HAP-1 (cell line): ENCODE results near the gene ESRP2.

Source experiments
- DNase-seq, 2 experiments: peaks; one replicate each; pipeline ENCODE4 v3.0.0-alpha.2; 2016 to 2020; ENCODE audit warnings: low spot score in 2 of 2
- H3K27me3 ChIP-seq: fragments of 250-450 bp; sonication (Bioruptor Pico); 2 replicates; pipeline ENCODE4 v1.5.1; 2020; ENCODE audit warnings: low read depth, mild to moderate bottlenecking, moderate library complexity
- H3K36me3 ChIP-seq: fragments of 250-450 bp; sonication (Bioruptor Pico); replicated peaks from 2 replicates; pipeline ENCODE4 v1.5.1; 2020; ENCODE audit warnings: mild to moderate bottlenecking
- H3K4me1 ChIP-seq: fragments of 250-450 bp; sonication (Bioruptor Pico); 2 replicates; pipeline ENCODE4 v1.5.1; 2020; ENCODE audit warnings: mild to moderate bottlenecking
- H3K4me3 ChIP-seq: fragments of 250-450 bp; sonication (Bioruptor Pico); 2 replicates; pipeline ENCODE4 v1.5.1; 2020; ENCODE audit warnings: mild to moderate bottlenecking, moderate library complexity
- H3K9me3 ChIP-seq: fragments of 250-450 bp; sonication (Bioruptor Pico); 2 replicates; pipeline ENCODE4 v1.5.1; 2020; ENCODE audit warnings: mild to moderate bottlenecking, moderate library complexity
- in situ Hi-C: fragments of 300-500 bp; cut with MboI; formaldehyde crosslinking; loops from 3 replicates; pipeline ENCODE4 v1.14.3; 2020; ENCODE audit warnings: low sequenced_read_pairs, inconsistent platforms, mixed read lengths

Gene ESRP2

DNA sequence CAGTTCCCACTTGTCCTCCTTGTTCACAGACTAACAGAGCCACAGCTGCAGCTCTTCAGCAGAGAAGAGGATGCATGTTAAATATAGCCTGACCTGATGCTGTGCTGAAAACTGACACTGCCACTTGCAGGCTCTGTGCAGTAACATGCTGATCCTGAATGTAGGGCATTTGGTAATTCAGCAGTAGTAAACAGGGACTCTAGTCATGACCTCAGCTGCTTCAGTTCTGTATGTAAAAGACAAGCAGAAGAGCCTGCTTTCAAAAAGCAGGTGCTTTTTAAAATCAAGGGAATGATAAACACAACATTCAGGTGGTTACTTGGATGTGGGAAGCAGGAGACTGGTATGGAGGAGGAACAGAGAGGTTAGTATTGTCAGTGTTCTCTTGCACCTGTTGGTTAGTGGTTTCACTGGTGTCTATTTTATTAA is 33.8 kb downstream of the ESRP2 start:
- no peak for DNase-seq
- no peaks in the 10 kb centered on the region for H3K36me3 ChIP-seq
- no peaks in the 10 kb centered on the region for H3K4me1 ChIP-seq
- no peak overlapping the region for H3K4me3 ChIP-seq
- in situ Hi-C loops, result no loop called here
- H3K9me3 ChIP-seq, result no peaks in the 10 kb centered on the region
- H3K27me3 ChIP-seq, result no peaks in the 10 kb centered on the region

DNA sequence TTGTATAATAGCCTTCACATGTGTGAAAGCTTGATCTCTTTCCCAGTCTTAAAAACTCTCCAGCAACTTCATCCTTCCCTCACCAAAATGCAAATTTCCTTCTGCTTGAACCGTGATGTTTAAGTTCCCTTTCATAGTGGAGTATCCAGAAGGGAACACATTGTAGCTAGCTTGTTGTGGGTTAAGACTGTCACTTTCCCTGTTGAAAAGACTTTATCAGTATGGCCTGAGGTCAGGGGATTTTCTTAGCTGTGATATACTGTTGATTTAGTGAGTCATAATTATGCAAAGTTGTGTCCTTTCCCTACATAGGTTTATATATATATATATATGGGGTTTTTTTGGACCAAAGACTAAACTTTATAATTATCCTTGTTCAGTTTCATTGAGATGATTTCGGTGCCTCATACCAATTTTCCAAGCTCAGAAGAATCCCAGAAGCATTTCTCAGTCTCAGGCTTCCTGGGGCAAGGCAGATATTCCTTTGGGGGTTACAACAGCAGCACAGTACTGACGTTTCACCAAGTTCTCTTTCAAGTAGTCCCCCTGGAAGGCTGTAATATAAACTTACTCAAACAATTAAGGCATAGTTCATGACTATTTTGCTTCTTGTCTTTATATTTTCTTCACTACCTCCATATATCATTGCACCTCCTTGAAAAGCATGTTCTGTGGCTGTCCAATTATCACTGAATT is 35.7 kb downstream of the ESRP2 start:
- DNase-seq, result no peak
- Histone ChIP-seq H3K9me3 (no peaks in the 10 kb centered on the region), H3K36me3 (no peaks in the 10 kb centered on the region), H3K4me1 (no peaks in the 10 kb centered on the region), H3K27me3 (no peaks in the 10 kb centered on the region), H3K4me3 (no peak overlapping the region)
- in situ Hi-C loops, result no loop called here

GRCh38 chr16:68197250-68197649 is 38.7 kb downstream of the ESRP2 start:
- Histone ChIP-seq H3K36me3 (no peaks in the 10 kb centered on the region), H3K9me3 (no peaks in the 10 kb centered on the region), H3K27me3 (no peaks in the 10 kb centered on the region), H3K4me3 (no peak overlapping the region), H3K4me1 (no peaks in the 10 kb centered on the region)
- DNase-seq, result no peak
- in situ Hi-C loops, result no loop called here

- Histone ChIP-seq H3K36me3 (peaks cover 14% of the 10 kb centered on the region), H3K4me1 (no peaks in the 10 kb centered on the region), H3K27me3 (no peaks in the 10 kb centered on the region), H3K4me3 (no peak overlapping the region), H3K9me3 (no peaks in the 10 kb centered on the region)
- no peak for DNase-seq
- in situ Hi-C loops, result no loop called here
Measured at GRCh38 chr16:68194251-68194650, 41.7 kb downstream of the ESRP2 start.

DNA sequence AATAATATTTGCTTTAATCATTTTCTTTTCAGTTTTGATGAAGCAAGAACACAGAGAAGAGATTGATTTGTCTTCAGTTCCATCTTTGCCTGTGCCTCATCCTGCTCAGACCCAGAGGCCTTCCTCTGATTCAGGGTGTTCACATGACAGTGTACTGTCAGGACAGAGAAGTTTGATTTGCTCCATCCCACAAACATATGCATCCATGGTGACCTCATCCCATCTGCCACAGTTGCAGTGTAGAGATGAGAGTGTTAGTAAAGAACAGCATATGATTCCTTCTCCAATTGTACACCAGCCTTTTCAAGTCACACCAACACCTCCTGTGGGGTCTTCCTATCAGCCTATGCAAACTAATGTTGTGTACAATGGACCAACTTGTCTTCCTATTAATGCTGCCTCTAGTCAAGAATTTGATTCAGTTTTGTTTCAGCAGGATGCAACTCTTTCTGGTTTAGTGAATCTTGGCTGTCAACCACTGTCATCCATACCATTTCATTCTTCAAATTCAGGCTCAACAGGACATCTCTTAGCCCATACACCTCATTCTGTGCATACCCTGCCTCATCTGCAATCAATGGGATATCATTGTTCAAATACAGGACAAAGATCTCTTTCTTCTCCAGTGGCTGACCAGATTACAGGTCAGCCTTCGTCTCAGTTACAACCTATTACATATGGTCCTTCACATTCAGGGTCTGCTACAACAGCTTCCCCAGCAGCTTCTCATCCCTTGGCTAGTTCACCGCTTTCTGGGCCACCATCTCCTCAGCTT is 45.0 kb downstream of the ESRP2 start:
- Histone ChIP-seq H3K36me3 (peaks cover 14% of the 10 kb centered on the region), H3K4me1 (no peaks in the 10 kb centered on the region), H3K9me3 (no peaks in the 10 kb centered on the region), H3K27me3 (no peaks in the 10 kb centered on the region), H3K4me3 (no peak overlapping the region)
- in situ Hi-C loops, result no loop called here
- no peak for DNase-seq

DNA sequence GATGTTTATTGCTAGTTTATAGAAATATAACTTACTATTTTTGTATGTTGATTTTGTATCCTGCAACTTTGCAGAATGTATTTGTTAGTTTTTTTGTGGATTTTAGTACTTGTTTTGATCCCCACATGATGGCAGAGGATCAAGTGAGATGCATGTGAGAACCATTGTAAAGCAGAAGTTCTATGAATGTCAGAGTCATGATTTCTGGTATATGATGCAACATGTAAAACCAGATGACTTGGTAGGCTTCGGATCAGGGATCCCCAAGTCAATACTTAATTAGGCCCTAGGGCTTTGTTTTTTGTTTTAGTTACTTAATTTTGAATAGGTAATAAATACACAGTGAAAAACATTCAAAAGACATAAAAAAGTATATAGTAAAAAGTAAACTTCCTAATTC is 45.8 kb downstream of the ESRP2 start:
- Histone ChIP-seq H3K4me3 (no peak overlapping the region), H3K27me3 (no peaks in the 10 kb centered on the region), H3K36me3 (peaks cover 14% of the 10 kb centered on the region), H3K4me1 (no peaks in the 10 kb centered on the region), H3K9me3 (no peaks in the 10 kb centered on the region)
- in situ Hi-C loops, result no loop called here
- DNase-seq, result no peak

GRCh38 chr16:68188170-68188569 is 47.8 kb downstream of the ESRP2 start:
- in situ Hi-C loops, result no loop called here
- H3K4me1 ChIP-seq, result no peaks in the 10 kb centered on the region
- no peak for DNase-seq
- peaks cover 19% of the 10 kb centered on the region for H3K36me3 ChIP-seq
- no peaks in the 10 kb centered on the region for H3K9me3 ChIP-seq
- no peaks in the 10 kb centered on the region for H3K27me3 ChIP-seq
- H3K4me3 ChIP-seq, result no peak overlapping the region

DNA sequence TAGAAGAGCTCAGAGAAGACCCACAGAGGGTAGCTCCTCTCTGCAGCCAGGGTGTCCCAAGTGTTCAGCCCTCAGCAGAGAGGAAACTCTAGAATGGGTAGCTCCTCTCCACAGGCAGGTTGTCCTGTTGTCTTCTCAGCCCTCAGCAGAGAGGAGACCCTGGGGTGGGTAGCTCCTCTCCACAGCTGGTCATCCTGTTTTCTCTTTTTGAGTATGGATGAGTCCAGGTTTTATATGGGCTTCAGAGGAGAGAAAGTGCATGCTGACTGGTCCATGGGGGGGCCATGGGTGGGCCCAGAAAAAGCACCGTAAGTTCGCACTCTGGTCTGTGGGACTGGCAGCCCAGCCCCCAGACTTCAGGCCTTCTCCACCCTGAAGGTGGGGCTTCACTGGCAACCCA is 48.4 kb downstream of the ESRP2 start:
- DNase-seq, result no peak
- Histone ChIP-seq H3K4me1 (no peaks in the 10 kb centered on the region), H3K36me3 (peaks cover 19% of the 10 kb centered on the region), H3K27me3 (no peaks in the 10 kb centered on the region), H3K4me3 (no peak overlapping the region), H3K9me3 (no peaks in the 10 kb centered on the region)
- in situ Hi-C loops, result no loop called here

GRCh38 chr16:68186877-68187276 is 49.0 kb downstream of the ESRP2 start:
- in situ Hi-C loops, result no loop called here
- Histone ChIP-seq H3K27me3 (no peaks in the 10 kb centered on the region), H3K36me3 (peaks cover 19% of the 10 kb centered on the region), H3K4me3 (no peak overlapping the region), H3K9me3 (no peaks in the 10 kb centered on the region), H3K4me1 (no peaks in the 10 kb centered on the region)
- no peak for DNase-seq

DNA sequence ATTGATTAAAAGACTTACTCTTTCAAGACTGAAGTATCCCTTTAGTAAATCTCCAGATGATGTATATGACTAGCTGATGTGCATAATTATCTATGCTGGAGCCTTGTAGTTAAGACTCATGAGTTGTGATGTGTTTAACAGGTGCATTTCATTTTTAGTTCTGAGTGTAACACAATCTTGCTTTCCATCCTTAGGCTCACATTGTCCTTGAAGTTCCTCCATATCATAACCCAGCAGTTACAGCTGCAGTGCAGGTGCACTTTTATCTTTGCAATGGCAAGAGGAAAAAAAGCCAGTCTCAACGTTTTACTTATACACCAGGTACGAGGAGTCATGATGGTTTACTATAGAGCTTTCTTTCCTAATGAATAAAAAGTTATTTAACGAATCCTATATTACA is 52.9 kb downstream of the ESRP2 start:
- no peaks in the 10 kb centered on the region for H3K27me3 ChIP-seq
- H3K36me3 ChIP-seq, result peaks cover 18% of the 10 kb centered on the region
- no peaks in the 10 kb centered on the region for H3K4me1 ChIP-seq
- no peak overlapping the region for H3K4me3 ChIP-seq
- H3K9me3 ChIP-seq, result no peaks in the 10 kb centered on the region
- in situ Hi-C loops, result no loop called here
- no peak for DNase-seq

GRCh38 chr16:68179855-68180254 is 56.1 kb downstream of the ESRP2 start:
- no peak for DNase-seq
- Histone ChIP-seq H3K27me3 (no peaks in the 10 kb centered on the region), H3K36me3 (peaks cover 22% of the 10 kb centered on the region), H3K9me3 (no peaks in the 10 kb centered on the region), H3K4me3 (no peak overlapping the region), H3K4me1 (no peaks in the 10 kb centered on the region)
- in situ Hi-C loops, result no loop called here

- H3K4me1 ChIP-seq, result no peaks in the 10 kb centered on the region
- H3K36me3 ChIP-seq, result peaks cover 21% of the 10 kb centered on the region
- DNase-seq, result no peak
- in situ Hi-C loops, result no loop called here
- no peaks in the 10 kb centered on the region for H3K27me3 ChIP-seq
- H3K9me3 ChIP-seq, result no peaks in the 10 kb centered on the region
- H3K4me3 ChIP-seq, result no peak overlapping the region
Measured at GRCh38 chr16:68179196-68179795, 56.6 kb downstream of the ESRP2 start.
